Liver (tissue), 9 donors: ENCODE results near the gene TMX3. TPM values are rescaled to one million over a fixed set of nuclear protein-coding genes. Genes with fewer than 3 reads are reported as not detected.

ENCODE experiments used
- DNase-seq: peaks from one replicate; pipeline ENCODE4 v3.0.0-alpha.2; 2017; ENCODE audit warnings: low spot score
- H3K27ac ChIP-seq, 2 donors: one replicate each; pipeline ENCODE4 v1.7.0; 2013; ENCODE audit warnings: inconsistent platforms in 2 of 2, low read length in 2 of 2, control low read depth in 1 of 2, low read depth in 1 of 2, mild to moderate bottlenecking in 1 of 2
- H3K27me3 ChIP-seq, 4 donors: one replicate each; pipeline versions ENCODE4 v1.6.1 to v1.7.0; 2013; ENCODE audit warnings: low read length in 3 of 4, inconsistent platforms in 1 of 4, mild to moderate bottlenecking in 1 of 4, moderate library complexity in 1 of 4; ENCODE audit not compliant: control insufficient read depth in 4 of 4, insufficient read depth in 4 of 4
- H3K36me3 ChIP-seq, 4 donors: one replicate each; pipeline versions ENCODE4 v1.6.1 to v1.7.0; 2013; ENCODE audit warnings: low read length in 3 of 4, mild to moderate bottlenecking in 3 of 4, low read depth in 1 of 4, moderate library complexity in 1 of 4; ENCODE audit not compliant: control insufficient read depth in 4 of 4, insufficient read depth in 3 of 4
- H3K4me1 ChIP-seq, 4 donors: one replicate each; pipeline versions ENCODE4 v1.6.1 to v1.7.0; 2013; ENCODE audit warnings: low read length in 3 of 4, mild to moderate bottlenecking in 3 of 4, moderate library complexity in 1 of 4; ENCODE audit not compliant: control insufficient read depth in 4 of 4, insufficient read depth in 4 of 4
- H3K4me3 ChIP-seq, 3 donors: one replicate each; pipeline versions ENCODE4 v1.6.1 to v1.7.0; 2013; ENCODE audit warnings: low read length in 3 of 3, control low read depth in 1 of 3, low read depth in 1 of 3, mild to moderate bottlenecking in 1 of 3
- H3K9ac ChIP-seq, 2 donors: one replicate each; pipeline ENCODE4 v1.7.0; 2013; ENCODE audit warnings: low read length in 2 of 2, mild to moderate bottlenecking in 2 of 2, moderate library complexity in 2 of 2, control low read depth in 1 of 2, low read depth in 1 of 2
- H3K9me3 ChIP-seq, 4 donors: one replicate each; pipeline versions ENCODE4 v1.6.1 to v1.7.0; 2013; ENCODE audit warnings: low read length in 3 of 4; ENCODE audit not compliant: control insufficient read depth in 4 of 4
- EGR1 ChIP-seq, 2 donors: IDR thresholded peaks; 2 replicates each; pipeline ENCODE4 v1.6.1; 2016 to 2018; ENCODE audit warnings: antibody characterized with exemption in 2 of 2, low read depth in 2 of 2
- GABPA ChIP-seq, 2 donors: IDR thresholded peaks in 1 of 2; conservative IDR thresholded peaks in 1 of 2; 2 replicates each; pipeline ENCODE4 v1.6.1; 2016; ENCODE audit warnings: antibody characterized with exemption in 2 of 2, mild to moderate bottlenecking in 1 of 2, moderate library complexity in 1 of 2
- HNF4A ChIP-seq, 2 donors: conservative IDR thresholded peaks; 2 replicates each; pipeline ENCODE4 v1.6.1; 2016; ENCODE audit warnings: antibody characterized with exemption in 2 of 2, mild to moderate bottlenecking in 2 of 2
- NR2F2 ChIP-seq: IDR thresholded peaks from 2 replicates; pipeline ENCODE4 v1.6.1; 2016; ENCODE audit warnings: antibody characterized with exemption
- RAD21 ChIP-seq, 2 donors: IDR thresholded peaks; 2 replicates each; pipeline ENCODE4 v1.6.1; 2016; ENCODE audit warnings: antibody characterized with exemption in 2 of 2, mild to moderate bottlenecking in 2 of 2
- SP1 ChIP-seq: IDR thresholded peaks from 2 replicates; pipeline ENCODE4 v1.6.1; 2018; ENCODE audit warnings: antibody characterized with exemption, mild to moderate bottlenecking
- TAF1 ChIP-seq: conservative IDR thresholded peaks from 2 replicates; pipeline ENCODE4 v1.6.1; 2016; ENCODE audit warnings: antibody characterized with exemption, mild to moderate bottlenecking
- YY1 ChIP-seq: IDR thresholded peaks from 2 replicates; pipeline ENCODE4 v1.6.1; 2016; ENCODE audit warnings: antibody characterized with exemption, mild to moderate bottlenecking
- WGBS: extraction: QIAGEN DNeasy Blood & Tissue Kit; methylation state at CpG from one replicate; pipeline ENCODE4 v1.1.7; 2013; 5-methylcytosine and 5-hydroxymethylcytosine counted together
- polyA plus RNA-seq, 2 donors: library from polyadenylated mRNA; stranded (reverse) in 1 of 2; unstranded in 1 of 2; fragments of 200-250 nt in 1 of 2; fragments of >200 nt in 1 of 2; fragmentation: Nextera tagmentation in 1 of 2; extraction: Ambion mirVana in 1 of 2; gene quantifications; one replicate each; pipeline versions ENCODE4 v1.2.1 to v1.2.3, GENCODE V29; 2013 to 2015
- total RNA-seq, 2 donors: library from RNA; depleted of rRNA; stranded (reverse); fragments of >200 nt; gene quantifications; one replicate each; pipeline ENCODE4 v1.2.3, GENCODE V29; 2014
- TF ChIP-seq, protein P1 (sequence below): IDR thresholded peaks from 2 replicates; pipeline ENCODE4 v1.6.1; 2016; ENCODE audit warnings: antibody characterized with exemption, mild to moderate bottlenecking
- TF ChIP-seq, protein P2 (sequence below): fragments of 150-350 bp; IDR thresholded peaks from 2 replicates; pipeline ENCODE4 v1.5.1; 2017; ENCODE audit warnings: improper control_type of control experiment, low read depth, low read length; ENCODE audit not compliant: missing input control
- donor health status: healthy.
- donor health status: healthy.
- donor health status: healthy.
- donor health status: healthy.
- donor health status: healthy.

The TMX3 gene
- total and polyA plus RNA-seq, 4 donors = 9.0 to 38.6 (median 20.3) TPM

DNA sequence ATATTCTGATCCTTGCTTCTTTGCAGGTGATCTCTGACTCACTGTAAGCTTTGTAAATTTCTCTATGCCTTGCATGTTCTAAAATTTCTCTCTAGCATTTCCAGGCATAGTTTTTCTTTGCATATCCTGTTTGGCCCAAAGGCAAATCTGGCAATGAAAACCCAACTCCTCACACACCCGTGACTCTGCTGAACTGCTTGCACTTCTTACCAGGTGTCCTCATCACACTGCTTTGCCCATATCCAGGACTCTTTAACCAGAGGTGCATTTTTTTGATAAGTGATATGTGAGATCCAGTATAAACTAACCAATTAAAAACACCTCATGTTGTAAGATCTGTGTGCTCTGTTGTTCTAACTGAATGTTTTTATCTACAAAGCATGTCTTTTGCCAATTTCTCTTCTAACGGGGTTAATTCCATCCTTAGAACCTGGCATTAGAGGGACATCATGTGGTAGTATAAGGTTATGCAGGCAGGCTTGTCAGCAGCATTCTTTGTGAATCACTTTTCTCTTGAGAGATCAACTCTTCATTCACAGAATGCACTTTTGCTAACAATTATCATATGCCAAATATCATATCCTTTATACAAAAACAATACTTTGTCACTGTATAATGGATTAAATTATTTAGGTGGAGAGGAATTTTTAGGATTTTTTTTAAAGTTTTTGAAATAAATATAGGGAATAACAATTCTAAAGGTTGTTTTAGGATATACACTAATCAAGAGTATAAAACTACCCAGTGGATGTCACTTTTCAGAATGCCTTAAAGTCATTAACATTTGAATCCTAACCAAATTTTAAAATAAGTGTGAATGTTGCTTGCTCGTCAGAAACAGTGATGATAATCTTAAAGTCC, 20.8 kb upstream of the TMX3 start:
- Histone ChIP-seq H3K4me3 (no peak overlapping the region), H3K4me1 (peaks cover 0 to 3% (median 0%) of the 10 kb centered on the region in 4 donors), H3K9me3 (no peaks in the 10 kb centered on the region), H3K27me3 (peaks cover 0 to 3% (median 0%) of the 10 kb centered on the region in 4 donors), H3K9ac (no peak overlapping the region), H3K36me3 (no peaks in the 10 kb centered on the region), H3K27ac (no peak overlapping the region)
- WGBS = 36% methylated on average over 3 of the region's 3 CpGs
- TF ChIP-seq, protein P1, sequence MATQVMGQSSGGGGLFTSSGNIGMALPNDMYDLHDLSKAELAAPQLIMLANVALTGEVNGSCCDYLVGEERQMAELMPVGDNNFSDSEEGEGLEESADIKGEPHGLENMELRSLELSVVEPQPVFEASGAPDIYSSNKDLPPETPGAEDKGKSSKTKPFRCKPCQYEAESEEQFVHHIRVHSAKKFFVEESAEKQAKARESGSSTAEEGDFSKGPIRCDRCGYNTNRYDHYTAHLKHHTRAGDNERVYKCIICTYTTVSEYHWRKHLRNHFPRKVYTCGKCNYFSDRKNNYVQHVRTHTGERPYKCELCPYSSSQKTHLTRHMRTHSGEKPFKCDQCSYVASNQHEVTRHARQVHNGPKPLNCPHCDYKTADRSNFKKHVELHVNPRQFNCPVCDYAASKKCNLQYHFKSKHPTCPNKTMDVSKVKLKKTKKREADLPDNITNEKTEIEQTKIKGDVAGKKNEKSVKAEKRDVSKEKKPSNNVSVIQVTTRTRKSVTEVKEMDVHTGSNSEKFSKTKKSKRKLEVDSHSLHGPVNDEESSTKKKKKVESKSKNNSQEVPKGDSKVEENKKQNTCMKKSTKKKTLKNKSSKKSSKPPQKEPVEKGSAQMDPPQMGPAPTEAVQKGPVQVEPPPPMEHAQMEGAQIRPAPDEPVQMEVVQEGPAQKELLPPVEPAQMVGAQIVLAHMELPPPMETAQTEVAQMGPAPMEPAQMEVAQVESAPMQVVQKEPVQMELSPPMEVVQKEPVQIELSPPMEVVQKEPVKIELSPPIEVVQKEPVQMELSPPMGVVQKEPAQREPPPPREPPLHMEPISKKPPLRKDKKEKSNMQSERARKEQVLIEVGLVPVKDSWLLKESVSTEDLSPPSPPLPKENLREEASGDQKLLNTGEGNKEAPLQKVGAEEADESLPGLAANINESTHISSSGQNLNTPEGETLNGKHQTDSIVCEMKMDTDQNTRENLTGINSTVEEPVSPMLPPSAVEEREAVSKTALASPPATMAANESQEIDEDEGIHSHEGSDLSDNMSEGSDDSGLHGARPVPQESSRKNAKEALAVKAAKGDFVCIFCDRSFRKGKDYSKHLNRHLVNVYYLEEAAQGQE = no peak
- TF ChIP-seq TAF1 = no peak
- peak; percentile 89 to 94 for TF ChIP-seq RAD21 (IDR thresholded peaks at IDR 0.05)
- no peak for TF ChIP-seq HNF4A (conservative IDR thresholded peaks at IDR 0.05)
- TF ChIP-seq, protein P2, sequence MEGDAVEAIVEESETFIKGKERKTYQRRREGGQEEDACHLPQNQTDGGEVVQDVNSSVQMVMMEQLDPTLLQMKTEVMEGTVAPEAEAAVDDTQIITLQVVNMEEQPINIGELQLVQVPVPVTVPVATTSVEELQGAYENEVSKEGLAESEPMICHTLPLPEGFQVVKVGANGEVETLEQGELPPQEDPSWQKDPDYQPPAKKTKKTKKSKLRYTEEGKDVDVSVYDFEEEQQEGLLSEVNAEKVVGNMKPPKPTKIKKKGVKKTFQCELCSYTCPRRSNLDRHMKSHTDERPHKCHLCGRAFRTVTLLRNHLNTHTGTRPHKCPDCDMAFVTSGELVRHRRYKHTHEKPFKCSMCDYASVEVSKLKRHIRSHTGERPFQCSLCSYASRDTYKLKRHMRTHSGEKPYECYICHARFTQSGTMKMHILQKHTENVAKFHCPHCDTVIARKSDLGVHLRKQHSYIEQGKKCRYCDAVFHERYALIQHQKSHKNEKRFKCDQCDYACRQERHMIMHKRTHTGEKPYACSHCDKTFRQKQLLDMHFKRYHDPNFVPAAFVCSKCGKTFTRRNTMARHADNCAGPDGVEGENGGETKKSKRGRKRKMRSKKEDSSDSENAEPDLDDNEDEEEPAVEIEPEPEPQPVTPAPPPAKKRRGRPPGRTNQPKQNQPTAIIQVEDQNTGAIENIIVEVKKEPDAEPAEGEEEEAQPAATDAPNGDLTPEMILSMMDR = peak; percentile 85
- no peak for TF ChIP-seq NR2F2
- no peak for TF ChIP-seq GABPA (IDR thresholded peaks at IDR 0.05 in 1 of 2, conservative IDR thresholded peaks at IDR 0.05 in 1 of 2)
- DNase-seq = no peak

DNA sequence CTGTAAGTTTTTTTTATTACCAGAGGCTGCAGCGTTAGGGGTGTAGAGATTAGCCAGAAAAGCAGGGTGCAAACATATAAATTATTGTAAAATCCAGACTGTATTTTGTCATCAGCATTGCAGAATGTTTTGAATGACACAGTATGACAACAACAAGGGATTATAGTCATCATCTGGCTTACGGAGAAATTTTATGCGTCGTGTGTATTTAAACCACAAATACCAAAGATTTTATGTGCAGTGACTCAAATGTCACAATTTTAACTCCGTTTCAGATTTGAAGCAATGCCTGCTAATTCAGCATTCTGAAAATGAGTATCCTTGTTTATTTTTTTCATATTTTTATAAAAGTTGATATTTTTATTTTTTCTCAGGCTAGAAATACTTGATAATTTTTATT, 19.4 kb upstream of the TMX3 start:
- Histone ChIP-seq H3K9me3 (no peaks in the 10 kb centered on the region), H3K27me3 (peaks cover 0 to 3% (median 0%) of the 10 kb centered on the region in 4 donors), H3K36me3 (no peaks in the 10 kb centered on the region), H3K4me3 (no peak overlapping the region), H3K9ac (no peak overlapping the region), H3K27ac (no peak overlapping the region), H3K4me1 (peaks cover 0 to 3% (median 0%) of the 10 kb centered on the region in 4 donors)
- 77% methylated on average over 5 of the region's 5 CpGs for whole genome bisulfite sequencing
- no peak for DNase-seq
- TF ChIP-seq SP1 (no peak), YY1 (no peak), EGR1 (IDR thresholded peaks at IDR 0.05; ENCODE audit: low read depth in 2 of 2) (no peak)
- TF ChIP-seq, protein P1 = no peak
- TF ChIP-seq, protein P2 = no peak
